CD4-positive, alpha-beta T cell (primary cell): Measurements from ENCODE around the gene SLITRK6. TPM values are rescaled to one million over a fixed set of nuclear protein-coding genes. Genes with fewer than 3 reads are reported as not detected.

Experiments
- ATAC-seq: fragments of 200-7000 bp; cut with Tn5 transposase; one replicate; pipeline ENCODE4 v1.10.0; 2022; ENCODE audit warnings: mild to moderate bottlenecking; ENCODE audit not compliant: poor library complexity
- CTCF ChIA-PET: fragments of 350-600 bp; sonication (Branson Sonifier 250); formaldehyde crosslinking; loops from one replicate; lab custom pipeline; 2021; ENCODE audit warnings: antibody characterized with exemption, inconsistent platforms; lab: Charles Lee
- POLR2A ChIA-PET: fragments of 350-600 bp; sonication (Branson Sonifier 250); formaldehyde crosslinking; loops from one replicate; lab custom pipeline; 2021; ENCODE audit warnings: antibody characterized with exemption, inconsistent platforms; lab: Charles Lee
- DNase-seq, 14 experiments: peaks; one replicate each; pipeline ENCODE4 v3.0.0-alpha.2; 2013 to 2020; ENCODE audit warnings: mixed read lengths in 2 of 14
- H3K27ac ChIP-seq, 2 donors: one replicate each; pipeline versions ENCODE4 v1.5.1 to v1.7.0; 2013; ENCODE audit warnings: low read length in 2 of 2, low read depth in 1 of 2, mild to moderate bottlenecking in 1 of 2
- H3K27me3 ChIP-seq, 2 experiments: 1 replicate in 1 of 2; 2 replicates in 1 of 2; pipeline versions ENCODE4 v1.6.1 to v1.7.0; 2013; ENCODE audit warnings: low read length in 2 of 2, control low read depth in 1 of 2, mild to moderate bottlenecking in 1 of 2, moderate library complexity in 1 of 2; ENCODE audit not compliant: insufficient read depth in 2 of 2, control insufficient read depth in 1 of 2
- H3K36me3 ChIP-seq: one replicate; pipeline ENCODE4 v1.6.1; 2013; ENCODE audit warnings: low read length, control low read depth; ENCODE audit not compliant: insufficient read depth
- H3K4me1 ChIP-seq: one replicate; pipeline ENCODE4 v1.6.1; 2013; ENCODE audit warnings: low read length, control low read depth; ENCODE audit not compliant: insufficient read depth
- H3K4me3 ChIP-seq: one replicate; pipeline ENCODE4 v1.5.1; 2013; ENCODE audit warnings: mild to moderate bottlenecking, low read length, moderate library complexity
- H3K9me3 ChIP-seq, 2 experiments: 1 replicate in 1 of 2; 2 replicates in 1 of 2; pipeline versions ENCODE4 v1.6.1 to v1.7.0; 2013; ENCODE audit warnings: low read length in 2 of 2, mild to moderate bottlenecking in 2 of 2, control low read depth in 1 of 2, moderate library complexity in 1 of 2; ENCODE audit not compliant: control insufficient read depth in 1 of 2, insufficient read depth in 1 of 2
- H3K27ac Mint-ChIP-seq: one replicate; pipeline ENCODE4 v1.8.0; 2020; ENCODE audit warnings: mixed read lengths
- H3K27me3 Mint-ChIP-seq: one replicate; pipeline ENCODE4 v1.8.0; 2021; ENCODE audit warnings: mixed read lengths
- H3K36me3 Mint-ChIP-seq: one replicate; pipeline ENCODE4 v1.8.0; 2021; ENCODE audit warnings: low read depth, mixed read lengths
- H3K4me1 Mint-ChIP-seq: one replicate; pipeline ENCODE4 v1.8.0; 2021; ENCODE audit warnings: low read depth, mixed read lengths
- H3K4me3 Mint-ChIP-seq: one replicate; pipeline ENCODE4 v1.8.0; 2020; ENCODE audit warnings: mild to moderate bottlenecking, mixed read lengths
- H3K9me3 Mint-ChIP-seq: one replicate; pipeline ENCODE4 v1.8.0; 2020; ENCODE audit warnings: mixed read lengths
- CTCF ChIP-seq: fragments of 200-600 bp; IDR thresholded peaks from one replicate; pipeline ENCODE4 v1.8.0; 2022; ENCODE audit warnings: antibody characterized with exemption, mild to moderate bottlenecking
- intact Hi-C, 2 experiments: fragments of 100-400 bp; cut with DNase I in 1 of 2; cut with micrococcal nuclease in 1 of 2; formaldehyde crosslinking; loops; one replicate each; pipeline versions ENCODE4 v1.15.1 to v1.9.0; 2023 to 2025; cut with DNase I, micrococcal nuclease
- total RNA-seq, 174 experiments: library from RNA in 2 of 174; stranded (reverse) in 2 of 174; gene quantifications; one replicate each; pipeline ENCODE4 v1.2.3 and lab custom pipeline; 2021 to 2026

The SLITRK6 gene
- total RNA-seq, 2 experiments from 2014 or later, result not detected

GRCh38 chr13:85823832-85824231 lies 24.6 kb upstream of the SLITRK6 start:
- Mint-ChIP-seq H3K27me3 (no peaks in the 10 kb centered on the region), H3K36me3 (no peaks in the 10 kb centered on the region), H3K4me1 (no peaks in the 10 kb centered on the region), H3K4me3 (no peak overlapping the region), H3K9me3 (no peaks in the 10 kb centered on the region), H3K27ac (no peak overlapping the region)
- Histone ChIP-seq H3K27ac (no peak overlapping the region), H3K9me3 (no peaks in the 10 kb centered on the region), H3K4me1 (no peaks in the 10 kb centered on the region), H3K4me3 (no peak overlapping the region), H3K36me3 (no peaks in the 10 kb centered on the region), H3K27me3 (no peaks in the 10 kb centered on the region)
- no peak for TF ChIP-seq CTCF
- ATAC-seq, result no peak
- intact Hi-C loops, result no loop called here
- POLR2A ChIA-PET, result no interaction called here
- CTCF ChIA-PET, result no interaction called here
- DNase-seq, result no peak

GRCh38 chr13:85819513-85819912 lies 20.3 kb upstream of the SLITRK6 start:
- H3K27me3 Mint-ChIP-seq, result no peaks in the 10 kb centered on the region

GRCh38 chr13:85816413-85816812 lies 17.2 kb upstream of the SLITRK6 start:
- Mint-ChIP-seq H3K9me3 (no peaks in the 10 kb centered on the region), H3K27me3 (no peaks in the 10 kb centered on the region), H3K27ac (no peak overlapping the region), H3K4me1 (no peaks in the 10 kb centered on the region), H3K36me3 (no peaks in the 10 kb centered on the region), H3K4me3 (no peak overlapping the region)
- POLR2A ChIA-PET, result no interaction called here
- TF ChIP-seq CTCF, result no peak
- H3K9me3 ChIP-seq, result no peaks in the 10 kb centered on the region
- no peak overlapping the region for H3K4me3 ChIP-seq
- no peak overlapping the region for H3K27ac ChIP-seq
- intact Hi-C loops, result no loop called here
- no peak for ATAC-seq
- no peaks in the 10 kb centered on the region for H3K27me3 ChIP-seq
- H3K36me3 ChIP-seq, result no peaks in the 10 kb centered on the region
- CTCF ChIA-PET, result no interaction called here
- no peak for DNase-seq
- H3K4me1 ChIP-seq, result no peaks in the 10 kb centered on the region

More at GRCh38 chr13:85819513-85819912, 20.3 kb upstream of the SLITRK6 start:
- Histone ChIP-seq H3K4me3 (no peak overlapping the region), H3K27me3 (no peaks in the 10 kb centered on the region), H3K36me3 (no peaks in the 10 kb centered on the region), H3K4me1 (no peaks in the 10 kb centered on the region), H3K27ac (no peak overlapping the region), H3K9me3 (no peaks in the 10 kb centered on the region)
- no peak for TF ChIP-seq CTCF
- ATAC-seq (no peak), DNase-seq (no peak)
- no peak overlapping the region for H3K27ac Mint-ChIP-seq
- H3K9me3 Mint-ChIP-seq, result no peaks in the 10 kb centered on the region
- CTCF ChIA-PET, result no interaction called here
- intact Hi-C loops, result no loop called here
- no peak overlapping the region for H3K4me3 Mint-ChIP-seq
- no peaks in the 10 kb centered on the region for H3K36me3 Mint-ChIP-seq
- POLR2A ChIA-PET, result no interaction called here
- H3K4me1 Mint-ChIP-seq, result no peaks in the 10 kb centered on the region
